Activated T-cell treated with anti-CD3 and anti-CD28 coated beads for 48 hours (primary cell): Measurements from ENCODE around the gene EIF4ENIF1.
"Not testable (repeated sequence)": the region's sequence is repeated elsewhere in the genome, so short reads cannot be mapped to it uniquely, and the experiment has no call there.

Experiments used
- DNase-seq: peaks from one replicate; pipeline ENCODE4 v3.0.0-alpha.2; 2020; ENCODE audit warnings: low read depth

The EIF4ENIF1 gene, protein sequence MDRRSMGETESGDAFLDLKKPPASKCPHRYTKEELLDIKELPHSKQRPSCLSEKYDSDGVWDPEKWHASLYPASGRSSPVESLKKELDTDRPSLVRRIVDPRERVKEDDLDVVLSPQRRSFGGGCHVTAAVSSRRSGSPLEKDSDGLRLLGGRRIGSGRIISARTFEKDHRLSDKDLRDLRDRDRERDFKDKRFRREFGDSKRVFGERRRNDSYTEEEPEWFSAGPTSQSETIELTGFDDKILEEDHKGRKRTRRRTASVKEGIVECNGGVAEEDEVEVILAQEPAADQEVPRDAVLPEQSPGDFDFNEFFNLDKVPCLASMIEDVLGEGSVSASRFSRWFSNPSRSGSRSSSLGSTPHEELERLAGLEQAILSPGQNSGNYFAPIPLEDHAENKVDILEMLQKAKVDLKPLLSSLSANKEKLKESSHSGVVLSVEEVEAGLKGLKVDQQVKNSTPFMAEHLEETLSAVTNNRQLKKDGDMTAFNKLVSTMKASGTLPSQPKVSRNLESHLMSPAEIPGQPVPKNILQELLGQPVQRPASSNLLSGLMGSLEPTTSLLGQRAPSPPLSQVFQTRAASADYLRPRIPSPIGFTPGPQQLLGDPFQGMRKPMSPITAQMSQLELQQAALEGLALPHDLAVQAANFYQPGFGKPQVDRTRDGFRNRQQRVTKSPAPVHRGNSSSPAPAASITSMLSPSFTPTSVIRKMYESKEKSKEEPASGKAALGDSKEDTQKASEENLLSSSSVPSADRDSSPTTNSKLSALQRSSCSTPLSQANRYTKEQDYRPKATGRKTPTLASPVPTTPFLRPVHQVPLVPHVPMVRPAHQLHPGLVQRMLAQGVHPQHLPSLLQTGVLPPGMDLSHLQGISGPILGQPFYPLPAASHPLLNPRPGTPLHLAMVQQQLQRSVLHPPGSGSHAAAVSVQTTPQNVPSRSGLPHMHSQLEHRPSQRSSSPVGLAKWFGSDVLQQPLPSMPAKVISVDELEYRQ

DNA sequence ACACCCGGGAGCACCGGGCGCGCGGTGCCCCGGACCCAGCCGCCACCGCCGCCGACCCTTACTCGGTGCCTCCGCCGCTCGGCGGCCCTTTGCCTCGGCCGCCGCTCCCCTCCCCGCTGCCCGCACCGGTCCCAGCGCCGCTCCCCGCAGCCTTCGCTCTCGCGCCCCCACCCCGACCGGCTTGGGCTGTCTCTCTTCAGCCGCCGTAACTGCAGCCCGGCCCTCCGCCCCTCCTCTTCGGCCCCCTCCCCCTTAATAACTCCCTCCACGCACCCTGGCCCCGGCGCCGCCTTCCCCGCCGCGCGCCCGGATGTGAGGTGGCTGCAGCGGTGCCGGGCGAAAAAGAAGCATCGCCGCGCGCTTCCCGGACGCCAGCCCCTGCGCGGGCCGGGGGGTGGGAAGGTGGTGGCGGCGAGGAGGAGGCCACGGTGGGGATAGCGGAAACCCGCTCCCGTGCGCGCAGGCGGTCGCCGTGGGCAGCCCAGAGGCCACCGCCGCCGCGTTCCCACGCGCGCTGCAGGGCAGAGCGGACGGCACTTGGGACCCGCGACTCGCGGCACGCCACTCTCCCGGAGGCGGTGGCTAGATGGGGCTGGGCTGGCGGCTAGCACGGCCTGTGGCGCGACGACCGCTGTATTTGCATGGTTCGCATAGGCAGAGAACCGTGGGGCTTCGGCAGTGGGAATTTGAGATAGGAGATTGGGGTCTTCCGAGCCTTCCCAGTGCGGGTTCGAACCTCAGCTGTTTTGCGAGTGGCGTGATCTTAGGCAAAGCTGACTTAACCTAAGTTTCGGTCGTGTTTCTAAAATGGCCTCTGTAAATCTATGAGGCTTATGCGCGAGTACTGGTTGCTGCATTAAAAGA is at the start of gene EIF4ENIF1:
Gene EIF4ENIF1 (minus strand): TSS at position 211 of the 864 bp plus-strand sequence. CDS start 1,124 bp downstream, outside the sequence.
- peak; percentile 78 for DNase-seq

DNA sequence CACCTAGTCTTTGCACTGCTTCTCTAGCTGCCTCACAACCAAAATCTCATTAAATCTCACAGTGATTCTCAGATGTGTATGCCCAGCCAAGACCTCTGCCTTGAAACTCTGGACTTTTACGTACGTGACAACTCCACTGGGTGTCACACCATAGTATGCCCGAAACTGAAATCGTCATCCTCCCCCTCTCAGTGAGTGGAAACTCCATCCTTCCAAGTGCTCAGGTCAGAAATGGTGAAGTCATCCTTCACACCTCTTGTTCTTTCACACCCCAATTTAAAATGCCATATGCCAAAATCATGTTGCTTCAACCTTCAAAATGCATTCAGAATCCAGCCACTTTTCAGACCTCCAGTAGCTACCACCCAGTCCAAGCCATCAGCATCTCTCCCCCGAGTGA is 49.2 kb upstream of the EIF4ENIF1 start:
- DNase-seq, result peak; percentile 32

- peak; percentile 33 for DNase-seq
Observed at GRCh38 chr22:31537019-31537535, 47.4 kb upstream of the EIF4ENIF1 start.

- DNase-seq, result no peak
Observed at GRCh38 chr22:31533374-31533773, 43.7 kb upstream of the EIF4ENIF1 start.

DNA sequence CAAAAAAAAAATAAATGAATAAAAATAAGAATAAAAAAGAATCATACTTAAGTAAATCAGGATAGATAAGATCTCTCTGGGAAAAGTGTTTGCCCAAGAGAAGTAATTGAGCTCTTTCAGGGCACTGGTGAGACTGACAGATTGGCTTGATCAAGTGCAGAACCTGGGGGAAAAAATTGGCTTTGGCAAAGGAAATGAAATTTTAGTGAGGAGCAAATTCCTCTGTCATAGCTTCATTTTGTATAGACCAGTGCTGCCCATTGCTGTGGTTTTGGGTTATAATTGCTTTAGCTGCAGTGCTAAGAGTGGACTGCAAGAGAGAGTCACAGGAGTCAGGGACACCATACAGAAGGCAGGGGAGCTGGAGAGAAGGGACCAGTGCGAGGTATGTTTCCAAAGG is 42.4 kb upstream of the EIF4ENIF1 start:
- DNase-seq, result no peak

- DNase-seq, result no peak
Observed at GRCh38 chr22:31530823-31531195, 41.2 kb upstream of the EIF4ENIF1 start.

DNA sequence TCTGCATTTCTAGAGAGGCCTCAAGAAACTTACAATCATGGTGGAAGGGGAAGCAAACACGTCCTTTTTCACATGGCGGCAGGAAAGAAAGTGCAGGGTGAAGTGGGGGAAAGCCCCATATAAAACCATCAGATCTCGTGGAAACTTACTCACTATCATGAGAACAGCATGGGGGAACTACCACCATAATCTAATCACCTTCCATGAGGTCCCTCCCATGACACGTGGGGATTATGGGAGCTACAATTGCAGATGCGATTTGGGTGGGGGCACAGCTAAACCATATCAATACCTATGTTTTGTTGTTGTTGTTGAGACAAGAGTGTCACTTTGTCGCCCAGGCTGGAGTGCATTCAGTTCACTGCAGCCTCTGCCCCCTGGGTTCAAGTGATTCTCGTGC is 36.6 kb upstream of the EIF4ENIF1 start:
- peak; percentile 31 for DNase-seq

- DNase-seq, result not testable (repeated sequence)
Observed at GRCh38 chr22:31524132-31524531, 34.5 kb upstream of the EIF4ENIF1 start.

GRCh38 chr22:31520051-31520450 is 30.4 kb upstream of the EIF4ENIF1 start:
- DNase-seq, result no peak

GRCh38 chr22:31509061-31509762 is 19.6 kb upstream of the EIF4ENIF1 start:
- DNase-seq, result no peak

DNA sequence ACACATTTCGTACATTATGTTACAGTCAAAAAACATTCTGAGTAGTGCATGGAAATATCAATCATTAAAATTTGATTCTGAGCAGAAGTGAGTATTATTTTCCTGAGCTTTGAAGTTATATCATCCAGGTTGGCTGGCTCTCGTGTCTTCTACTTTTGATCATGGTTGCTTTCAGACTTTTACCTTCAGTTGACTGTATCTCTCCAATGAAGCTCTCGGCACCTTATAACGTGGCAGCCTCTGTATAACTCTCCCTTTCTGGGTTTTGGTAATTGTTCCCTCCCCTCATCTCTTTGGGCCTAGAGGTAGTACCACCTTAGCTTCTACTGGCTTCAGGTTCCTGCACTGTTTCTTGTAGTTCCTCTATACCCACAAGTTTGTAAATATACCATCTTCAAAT is 18.9 kb upstream of the EIF4ENIF1 start:
- DNase-seq, result no peak

- DNase-seq, result not testable (repeated sequence)
Observed at GRCh38 chr22:31507517-31507916, 17.9 kb upstream of the EIF4ENIF1 start.

GRCh38 chr22:31504282-31504681 is 14.6 kb upstream of the EIF4ENIF1 start:
- DNase-seq, result no peak

DNA sequence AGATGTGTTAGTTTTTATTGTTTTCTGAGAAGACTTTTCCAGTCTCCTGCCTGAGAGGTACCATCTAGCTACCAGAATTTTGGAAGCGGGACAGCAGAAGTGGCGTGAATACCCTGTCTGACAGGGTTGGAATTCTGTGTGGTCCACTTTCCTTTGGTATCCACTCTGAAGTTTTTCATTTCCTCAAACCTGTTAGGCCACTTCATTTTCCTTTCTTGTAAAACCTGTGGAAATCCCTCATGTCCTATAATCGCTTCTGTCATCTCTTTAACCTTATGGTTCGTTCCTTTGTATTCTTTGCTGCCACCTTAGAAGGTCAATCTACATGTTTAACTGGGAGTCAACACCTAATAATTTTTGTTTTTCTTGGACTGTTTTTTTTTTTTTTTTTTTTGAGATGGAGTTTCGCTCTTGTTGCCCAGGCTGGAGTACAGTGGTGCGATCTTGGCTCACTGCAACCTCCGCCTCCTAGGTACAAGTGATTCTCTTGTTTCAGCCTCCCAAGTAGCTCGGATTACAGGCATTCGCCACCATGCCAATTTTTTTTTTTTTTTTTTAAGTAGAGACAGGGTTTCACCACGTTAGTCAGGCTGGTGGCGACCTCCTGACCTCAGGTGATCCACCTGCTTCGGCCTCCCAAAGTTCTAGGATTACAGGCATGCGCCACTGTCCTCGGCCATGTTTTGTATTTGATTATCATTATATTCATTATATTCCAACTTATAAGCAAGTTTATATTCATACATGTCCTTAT is 13.7 kb upstream of the EIF4ENIF1 start:
- DNase-seq, result no peak

DNA sequence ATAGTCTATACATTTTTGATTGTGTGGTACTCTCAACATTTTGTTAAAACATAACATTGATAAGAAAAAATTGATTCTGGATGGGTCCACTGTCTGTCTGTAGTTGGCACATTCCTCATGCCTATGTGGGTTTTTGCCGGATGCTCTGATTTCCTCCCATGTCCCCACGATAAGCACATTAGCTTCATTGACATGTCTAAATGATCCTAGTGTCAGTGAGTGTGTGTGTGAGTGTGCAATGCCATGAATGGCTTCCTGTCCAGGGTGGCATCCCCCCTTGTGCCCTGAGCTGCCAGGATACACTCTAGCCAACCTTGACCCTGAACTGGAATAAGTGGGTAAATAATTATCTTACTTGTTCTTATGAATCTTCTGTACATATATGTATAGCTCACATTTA is 12.1 kb upstream of the EIF4ENIF1 start:
- DNase-seq, result no peak

- no peak for DNase-seq
Observed at GRCh38 chr22:31497148-31497938, 7.7 kb upstream of the EIF4ENIF1 start.

DNA sequence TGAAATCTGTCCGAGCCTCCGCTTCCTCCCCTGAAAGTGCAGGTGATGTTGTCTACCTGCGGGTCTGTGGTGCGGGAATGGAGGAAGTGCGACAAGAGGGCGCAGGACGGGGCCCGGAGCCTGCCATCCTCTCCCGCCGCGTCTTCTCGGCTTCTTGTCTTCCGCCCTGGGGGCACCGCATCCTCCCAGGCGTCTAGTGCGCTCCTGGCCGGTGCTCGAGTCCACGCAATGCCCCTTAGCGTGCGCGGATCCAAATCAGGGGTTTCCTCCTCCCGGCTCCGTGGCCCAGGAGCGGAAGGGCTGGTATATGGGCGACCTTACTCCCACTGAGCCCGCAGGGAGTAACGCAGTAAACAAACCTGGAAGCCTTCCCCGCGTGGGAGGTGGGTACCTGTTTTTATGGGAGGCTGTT is 7.1 kb upstream of the EIF4ENIF1 start:
- DNase-seq, result peak; percentile 25

- peak; percentile 96 for DNase-seq
Observed at GRCh38 chr22:31496007-31496734, 6.5 kb upstream of the EIF4ENIF1 start, which contains the start of gene SFI1. TSS of gene SFI1 (plus strand) at chr22:31496536. CDS start at chr22:31508285, 11,749 bp downstream.

GRCh38 chr22:31495343-31495742 is 5.7 kb upstream of the EIF4ENIF1 start:
- DNase-seq, result no peak
